Measurements from ENCODE around the gene PTGR3.

Gene PTGR3

GRCh38 chr18:75244351-75245313 is 35.7 kb upstream of the PTGR3 start:
- H3K27ac ChIP-seq, result no peak overlapping the region
- no peak for TF ChIP-seq CTCF (IDR thresholded peaks at IDR 0.05)
- peaks cover 24 to 26% of the 10 kb centered on the region in 2 experiments for H3K4me1 ChIP-seq (ENCODE audit: control insufficient read depth in 1 of 2, insufficient read depth in 1 of 2, low read depth in 1 of 2, low read length in 1 of 2)
- no peaks in the 10 kb centered on the region for H3K36me3 ChIP-seq
- no peaks in the 10 kb centered on the region for H3K27me3 ChIP-seq
- no peaks in the 10 kb centered on the region for H3K9me3 ChIP-seq
- no peak overlapping the region for H3K4me3 ChIP-seq (ENCODE audit: low read depth in 1 of 2, low read length in 1 of 2)

GRCh38 chr18:75241705-75242104 is 32.8 kb upstream of the PTGR3 start:
- Histone ChIP-seq H3K27ac (no peak overlapping the region), H3K4me3 (ENCODE audit: low read depth in 1 of 2, low read length in 1 of 2) (no peak overlapping the region), H3K27me3 (no peaks in the 10 kb centered on the region), H3K4me1 (ENCODE audit: control insufficient read depth in 1 of 2, insufficient read depth in 1 of 2, low read depth in 1 of 2, low read length in 1 of 2) (peaks cover 0 to under 1% of the 10 kb centered on the region in 2 experiments), H3K9me3 (no peaks in the 10 kb centered on the region), H3K36me3 (no peaks in the 10 kb centered on the region)
- TF ChIP-seq CTCF (IDR thresholded peaks at IDR 0.05), result no peak

- H3K36me3 ChIP-seq, result no peaks in the 10 kb centered on the region
- no peak for TF ChIP-seq CTCF (IDR thresholded peaks at IDR 0.05)
- H3K4me1 ChIP-seq (ENCODE audit: control insufficient read depth in 1 of 2, insufficient read depth in 1 of 2, low read depth in 1 of 2, low read length in 1 of 2), result peaks cover 11 to 12% of the 10 kb centered on the region in 2 experiments
- H3K27ac ChIP-seq, result no peak overlapping the region
- no peaks in the 10 kb centered on the region for H3K27me3 ChIP-seq
- no peak overlapping the region for H3K4me3 ChIP-seq (ENCODE audit: low read depth in 1 of 2, low read length in 1 of 2)
- no peaks in the 10 kb centered on the region for H3K9me3 ChIP-seq
These were observed 31.5 kb upstream of the PTGR3 start for GRCh38 chr18:75240433-75240832.

GRCh38 chr18:75238786-75239185 is 29.8 kb upstream of the PTGR3 start:
- Histone ChIP-seq H3K4me1 (ENCODE audit: control insufficient read depth in 1 of 2, insufficient read depth in 1 of 2, low read depth in 1 of 2, low read length in 1 of 2) (peaks cover 13% of the 10 kb centered on the region in 2 experiments), H3K27ac (no peak overlapping the region), H3K36me3 (no peaks in the 10 kb centered on the region), H3K27me3 (no peaks in the 10 kb centered on the region), H3K9me3 (no peaks in the 10 kb centered on the region), H3K4me3 (ENCODE audit: low read depth in 1 of 2, low read length in 1 of 2) (no peak overlapping the region)
- TF ChIP-seq CTCF (IDR thresholded peaks at IDR 0.05), result no peak

- Histone ChIP-seq H3K27me3 (no peaks in the 10 kb centered on the region), H3K27ac (no peak overlapping the region), H3K9me3 (no peaks in the 10 kb centered on the region), H3K4me1 (ENCODE audit: control insufficient read depth in 1 of 2, insufficient read depth in 1 of 2, low read depth in 1 of 2, low read length in 1 of 2) (peaks cover 13% of the 10 kb centered on the region in 2 experiments), H3K4me3 (ENCODE audit: low read depth in 1 of 2, low read length in 1 of 2) (no peak overlapping the region), H3K36me3 (no peaks in the 10 kb centered on the region)
- TF ChIP-seq CTCF (IDR thresholded peaks at IDR 0.05), result no peak
These were observed 29.2 kb upstream of the PTGR3 start for GRCh38 chr18:75238100-75238499.
